Measurements from ENCODE around the gene ITGB2.

ITGB2 gene

GRCh38 chr21:44869781-44870747, 50.6 kb downstream of the ITGB2 start:
- in situ Hi-C loops (cut with MboI; ENCODE audit: low sequenced_read_pairs, unreplicated experiment) = no loop called here
- no peak for TF ChIP-seq CTCF (IDR thresholded peaks at IDR 0.05; ENCODE audit: borderline replicate concordance, control extremely low read depth, extremely low read depth, insufficient read depth, missing control alignments)
- DNase-seq (ENCODE audit: low spot score) = no peak

GRCh38 chr21:44868707-44869106, 52.0 kb downstream of the ITGB2 start:
- DNase-seq (ENCODE audit: low spot score) = no peak
- in situ Hi-C loops (cut with MboI; ENCODE audit: low sequenced_read_pairs, unreplicated experiment) = no loop called here
- TF ChIP-seq CTCF (IDR thresholded peaks at IDR 0.05; ENCODE audit: borderline replicate concordance, control extremely low read depth, extremely low read depth, insufficient read depth, missing control alignments) = no peak

GRCh38 chr21:44867999-44868700, 52.5 kb downstream of the ITGB2 start:
- in situ Hi-C loops (cut with MboI; ENCODE audit: low sequenced_read_pairs, unreplicated experiment) = no loop called here

GRCh38 chr21:44867464-44867863, 53.2 kb downstream of the ITGB2 start:
- in situ Hi-C loops (cut with MboI; ENCODE audit: low sequenced_read_pairs, unreplicated experiment) = no loop called here
- no peak for DNase-seq (ENCODE audit: low spot score)
- no peak for TF ChIP-seq CTCF (IDR thresholded peaks at IDR 0.05; ENCODE audit: borderline replicate concordance, control extremely low read depth, extremely low read depth, insufficient read depth, missing control alignments)

More at GRCh38 chr21:44867999-44868700, 52.5 kb downstream of the ITGB2 start:
- no peak for DNase-seq (ENCODE audit: low spot score)
- no peak for TF ChIP-seq CTCF (IDR thresholded peaks at IDR 0.05; ENCODE audit: borderline replicate concordance, control extremely low read depth, extremely low read depth, insufficient read depth, missing control alignments)

GRCh38 chr21:44866780-44867179, 53.9 kb downstream of the ITGB2 start:
- in situ Hi-C loops (cut with MboI; ENCODE audit: low sequenced_read_pairs, unreplicated experiment) = no loop called here
- TF ChIP-seq CTCF (IDR thresholded peaks at IDR 0.05; ENCODE audit: borderline replicate concordance, control extremely low read depth, extremely low read depth, insufficient read depth, missing control alignments) = no peak
- DNase-seq (ENCODE audit: low spot score) = no peak

- TF ChIP-seq CTCF (IDR thresholded peaks at IDR 0.05; ENCODE audit: borderline replicate concordance, control extremely low read depth, extremely low read depth, insufficient read depth, missing control alignments) = no peak
- in situ Hi-C loops (cut with MboI; ENCODE audit: low sequenced_read_pairs, unreplicated experiment) = no loop called here
- no peak for DNase-seq (ENCODE audit: low spot score)
These were observed 55.0 kb downstream of the ITGB2 start for GRCh38 chr21:44865561-44866280.
